GM18498 (cell line): ENCODE results near the gene LSM14A.
A peak's percentile ranks its signal among the peaks of the same experiment; 100 is the strongest.
"Not testable (repeated sequence)": the region's sequence is repeated elsewhere in the genome, so short reads cannot be mapped to it uniquely, and the experiment has no call there.

Experiments
- ATAC-seq: cut with Tn5 transposase; IDR thresholded peaks from one replicate; pipeline ENCODE4 v1.9.1; 2021; ENCODE audit warnings: mild to moderate bottlenecking, moderate library complexity; ENCODE audit not compliant: unreplicated experiment

The LSM14A gene

DNA sequence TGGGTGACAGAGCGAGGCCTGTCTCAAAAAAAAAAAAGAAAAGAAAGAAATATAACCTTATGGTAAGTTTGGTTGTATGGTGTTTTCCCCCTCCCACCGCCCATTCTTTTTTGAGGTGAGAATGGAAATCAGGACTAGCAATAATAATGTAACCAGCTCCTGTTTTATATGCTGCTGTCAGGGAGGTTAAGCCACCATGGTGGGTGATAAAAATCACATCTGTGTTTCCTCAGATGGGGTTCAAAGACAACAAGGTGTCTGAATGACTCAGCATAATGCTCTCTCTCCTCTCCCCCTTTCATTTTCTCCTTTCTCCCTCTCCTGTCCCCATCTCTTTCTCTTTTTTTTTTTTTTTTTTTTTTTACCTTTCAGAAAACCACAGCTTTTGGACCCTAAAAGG, 53.7 kb downstream of the LSM14A start:
- no peak for ATAC-seq

DNA sequence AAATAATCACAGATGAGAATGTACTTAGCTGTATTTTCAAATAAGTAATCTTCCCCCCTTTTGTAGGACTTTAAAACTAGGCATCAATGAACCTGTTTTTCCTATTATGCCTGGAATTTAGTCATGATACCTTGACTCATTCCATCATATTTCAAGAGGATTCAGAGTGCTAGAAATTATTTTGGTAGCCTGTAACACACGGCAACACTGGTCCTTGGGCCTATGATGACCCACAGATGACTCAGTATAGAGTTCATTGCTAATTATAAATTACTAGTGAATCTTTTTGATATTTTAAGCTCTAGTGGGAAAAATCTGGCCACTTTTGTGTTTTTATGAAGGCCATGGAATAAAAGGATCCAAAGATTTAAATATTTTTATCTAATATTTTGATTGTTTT, 56.0 kb downstream of the LSM14A start:
- ATAC-seq = no peak

GRCh38 chr19:34228762-34229161, 56.5 kb downstream of the LSM14A start:
- no peak for ATAC-seq

DNA sequence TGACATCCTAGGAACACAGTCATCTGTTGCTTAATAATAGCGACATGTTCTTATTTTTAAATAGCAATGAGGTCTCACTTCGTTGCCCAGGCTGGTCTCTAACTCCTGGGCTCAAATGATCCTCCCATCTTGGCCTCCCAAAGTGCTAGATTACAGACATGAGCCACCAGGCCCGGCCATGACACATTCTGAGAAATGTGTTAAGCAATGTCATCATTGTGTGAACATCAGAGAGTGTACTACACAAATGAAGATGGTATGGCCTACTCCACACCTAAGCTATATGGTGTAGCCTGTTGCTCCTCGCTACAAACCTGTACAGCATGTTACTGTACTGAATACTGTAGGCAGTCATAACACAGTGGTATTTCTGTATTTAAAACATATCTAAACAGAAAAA, 57.4 kb downstream of the LSM14A start:
- no peak for ATAC-seq

DNA sequence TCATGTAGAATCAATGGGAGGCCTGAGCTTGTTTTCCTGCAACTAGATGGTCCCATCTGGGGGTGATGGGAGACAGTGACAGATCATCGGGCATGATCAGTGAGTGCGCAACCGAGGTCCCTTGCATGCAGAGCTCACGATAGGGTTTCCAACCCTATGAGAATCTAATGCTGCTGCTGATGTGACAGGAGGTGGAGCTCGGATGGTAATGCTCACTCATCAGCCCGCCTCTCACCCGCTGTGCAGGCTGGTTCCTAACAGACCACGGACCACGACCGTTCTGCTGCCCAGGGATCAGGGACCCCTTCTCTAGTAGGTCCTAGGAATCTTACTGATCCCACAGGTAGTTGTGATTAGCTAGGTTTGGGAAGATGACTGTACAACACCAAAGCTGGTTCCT, 58.5 kb downstream of the LSM14A start:
- no peak for ATAC-seq

DNA sequence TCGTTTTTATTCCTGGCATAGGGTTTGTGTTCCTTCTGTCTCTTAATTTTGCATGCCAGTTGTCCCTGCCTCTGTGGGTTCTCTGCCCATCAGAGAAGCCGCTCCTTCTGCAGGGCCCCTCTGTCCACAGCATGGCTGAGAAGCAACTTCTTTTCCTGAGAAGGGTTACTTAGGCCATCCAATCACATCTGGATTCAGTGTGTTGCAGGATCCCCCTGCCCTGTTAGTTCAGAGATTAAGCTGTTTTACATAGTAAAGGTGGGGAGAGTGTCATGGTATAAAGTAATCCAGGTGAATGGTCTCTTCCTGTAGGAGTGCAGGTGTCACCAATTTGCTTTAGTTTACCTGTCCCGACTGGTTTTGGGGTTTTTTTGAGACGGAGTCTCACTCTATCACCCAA, 59.1 kb downstream of the LSM14A start:
- no peak for ATAC-seq

DNA sequence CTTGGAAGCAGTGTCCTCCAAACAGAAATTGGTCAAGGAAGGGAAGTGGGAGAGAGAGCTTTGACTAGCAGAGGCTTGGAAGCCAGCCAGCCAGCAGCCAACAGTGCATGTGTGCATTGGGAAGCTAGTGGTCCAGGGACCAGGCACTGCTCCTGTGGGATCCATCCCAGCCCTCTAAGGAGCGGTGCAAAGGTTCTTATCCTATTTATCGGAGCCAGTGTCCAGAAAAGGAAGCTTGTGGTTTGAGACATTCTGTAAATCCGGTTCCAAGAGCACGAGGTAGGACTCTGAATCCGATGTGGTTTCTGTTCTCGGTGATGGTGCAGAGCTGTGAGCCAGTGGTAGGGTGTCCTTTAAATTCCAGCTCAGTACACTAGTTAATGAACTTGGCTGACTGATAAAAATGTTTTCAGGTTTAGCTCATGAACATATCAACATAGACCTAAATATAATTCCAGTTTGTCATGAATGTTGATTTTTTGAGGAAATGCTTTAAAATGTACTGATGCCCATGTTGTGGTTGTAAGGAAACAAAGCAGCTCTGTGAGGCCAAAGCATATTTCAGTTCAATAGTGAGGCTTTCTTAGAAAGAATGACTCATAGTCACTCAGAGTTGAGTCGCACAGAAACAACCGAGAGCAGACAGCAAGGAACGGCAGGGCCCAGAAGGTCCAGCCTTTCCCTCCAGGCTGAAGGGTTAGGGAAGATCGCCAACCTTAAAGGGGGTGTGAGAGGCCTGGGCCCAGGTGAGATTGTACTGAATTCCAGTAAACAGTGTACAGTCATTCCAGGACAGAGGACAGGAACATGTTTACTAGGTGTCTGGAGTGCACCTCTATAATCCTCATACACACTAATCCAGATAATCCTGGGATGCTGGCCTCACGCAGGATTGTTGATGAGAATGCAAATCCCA, 60.5 kb downstream of the LSM14A start:
- ATAC-seq = peak; percentile 53

DNA sequence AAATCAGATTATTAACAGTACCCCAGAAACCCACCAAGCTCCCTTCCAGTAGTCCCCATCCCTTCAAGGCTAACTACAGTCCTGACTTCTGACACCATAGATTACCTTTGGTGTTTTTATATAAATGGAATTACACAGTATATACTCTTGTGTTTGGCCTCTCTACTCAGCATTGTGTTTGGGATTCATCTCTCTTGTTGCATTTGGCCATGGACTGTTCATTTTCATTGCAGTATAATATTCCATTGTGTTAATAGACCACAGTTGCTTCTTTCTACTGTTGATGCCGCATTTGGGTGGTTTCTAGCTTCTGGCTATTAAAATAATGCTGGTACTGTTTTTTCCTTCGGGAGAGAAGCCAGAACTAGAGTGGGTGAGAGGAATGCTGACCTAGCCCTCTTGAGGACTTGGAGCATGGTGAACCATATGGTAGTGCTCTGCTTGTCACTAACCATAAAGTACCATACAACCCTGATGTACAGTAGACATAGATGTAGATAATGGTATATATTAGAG, 63.2 kb downstream of the LSM14A start:
- no peak for ATAC-seq

DNA sequence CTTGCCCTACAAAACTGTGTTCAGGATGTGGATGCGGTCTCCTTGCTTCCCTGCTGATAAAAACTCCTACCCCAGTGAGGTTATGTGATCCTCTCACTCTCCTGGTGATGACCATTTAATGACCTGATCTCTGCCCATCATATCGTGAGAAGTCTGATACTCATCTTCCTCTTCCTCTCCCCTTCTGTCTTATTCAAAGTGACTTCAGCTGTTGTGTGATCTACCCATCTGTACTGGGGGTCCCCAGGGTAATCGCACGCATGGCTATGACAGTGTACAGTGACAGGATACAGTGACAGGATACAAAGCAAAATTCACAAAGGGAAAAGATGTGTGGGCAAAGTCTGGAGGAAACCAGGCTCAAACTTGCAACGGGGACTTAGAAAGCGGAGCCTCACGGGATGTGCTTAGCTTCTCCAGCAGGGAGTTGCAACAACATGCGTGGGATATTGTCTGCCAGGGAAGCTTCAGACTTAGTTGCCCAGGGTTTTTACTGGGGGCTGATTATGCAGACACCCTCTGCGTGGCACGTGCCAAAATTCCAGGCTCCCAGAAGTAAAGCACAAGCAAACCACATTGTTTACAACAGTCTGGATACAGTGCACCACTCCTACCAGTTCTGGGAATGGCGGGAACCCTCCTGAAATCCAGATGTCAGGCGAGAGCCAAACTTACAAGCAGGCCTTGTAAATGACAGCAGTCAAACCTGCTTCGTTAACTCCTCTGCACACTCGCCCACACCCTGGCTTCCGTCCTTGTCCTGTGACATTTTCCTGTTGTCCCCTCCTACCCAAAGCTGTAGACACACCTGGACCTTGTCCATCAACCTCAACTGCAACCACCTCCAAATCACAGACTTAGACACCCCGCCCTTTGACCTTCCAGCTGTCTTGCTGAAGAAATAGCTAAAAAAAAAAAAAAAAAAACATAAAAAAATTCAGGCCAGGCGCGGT, 64.0 kb downstream of the LSM14A start:
- ATAC-seq = no peak

GRCh38 chr19:34237283-34237682, 65.0 kb downstream of the LSM14A start:
- ATAC-seq = no peak

- ATAC-seq = no peak
These were observed 65.6 kb downstream of the LSM14A start for GRCh38 chr19:34237939-34238338.

DNA sequence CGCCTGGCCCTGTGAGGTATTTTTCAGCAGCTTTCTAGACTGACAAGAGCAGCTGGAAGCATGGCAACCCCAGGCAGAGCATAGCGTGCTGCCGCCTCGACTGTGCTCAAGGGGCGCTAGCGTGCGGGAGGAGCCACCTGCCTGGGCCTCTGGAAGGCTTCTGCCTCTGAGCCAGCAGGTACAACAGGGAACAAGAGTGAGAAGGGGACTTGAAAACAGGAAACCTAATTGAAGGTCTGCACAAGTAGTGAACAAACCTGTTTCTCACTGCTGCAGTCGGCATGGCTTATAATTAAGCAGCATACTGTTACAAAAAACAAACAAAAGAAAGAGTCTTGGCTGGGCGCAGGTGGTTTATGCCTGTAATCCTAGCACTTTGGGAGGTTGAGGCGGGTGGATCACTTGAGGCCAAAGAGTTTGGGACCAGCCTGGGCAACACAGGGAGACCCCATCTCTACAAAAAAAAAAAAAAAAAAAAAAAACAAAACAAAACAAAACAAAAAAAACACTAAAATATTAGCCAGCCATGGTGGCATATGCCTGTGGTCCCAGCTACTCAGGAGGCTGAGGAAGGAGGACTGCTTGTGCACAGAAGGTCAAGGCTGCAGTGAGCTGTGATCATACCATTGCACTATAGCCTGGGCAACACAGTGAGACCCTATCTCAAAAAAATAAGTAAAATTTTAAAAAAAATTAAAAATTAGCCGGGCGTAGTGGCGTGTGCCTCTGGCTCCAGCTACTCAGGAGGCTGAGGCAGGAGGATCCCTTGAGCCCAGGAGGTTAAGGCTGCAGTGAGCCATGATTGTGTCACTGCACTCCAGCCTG, 69.4 kb downstream of the LSM14A start:
- ATAC-seq = no peak

DNA sequence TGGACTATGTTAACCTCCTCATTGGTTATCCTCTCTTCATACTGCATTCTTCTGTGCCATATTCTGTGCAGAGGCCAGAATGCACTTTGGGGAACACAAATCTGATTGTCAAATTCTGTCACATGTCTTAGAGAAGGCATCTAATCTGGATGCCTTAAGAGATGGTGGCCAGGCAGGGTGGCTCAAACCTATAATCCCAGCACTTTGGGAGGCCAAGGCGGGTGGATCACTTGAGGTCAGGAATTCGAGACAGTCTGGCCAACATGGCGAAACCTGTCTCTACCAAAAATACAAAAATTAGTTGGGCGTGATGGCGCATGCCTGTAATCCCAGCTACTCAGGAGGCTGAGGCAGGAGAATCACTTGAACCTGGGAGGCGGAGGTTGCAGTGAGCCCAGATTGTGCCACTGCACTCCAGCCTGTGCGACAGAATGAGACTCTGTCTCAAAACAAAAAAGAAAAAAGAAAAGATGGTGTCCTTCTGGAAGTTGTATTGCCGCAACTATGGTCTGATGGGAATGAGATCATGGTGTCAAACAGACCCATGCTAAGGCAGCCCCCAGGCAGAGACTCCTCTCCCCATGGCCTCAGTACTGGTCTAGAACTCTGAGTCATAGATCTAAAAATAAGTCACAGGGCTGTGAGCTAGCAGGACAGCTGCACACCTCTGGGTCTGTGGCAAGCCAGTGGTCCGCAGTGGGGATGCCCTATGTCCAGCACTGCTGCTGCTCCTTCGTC, 71.0 kb downstream of the LSM14A start:
- not testable (repeated sequence) for ATAC-seq

- no peak for ATAC-seq
These were observed 71.7 kb downstream of the LSM14A start for GRCh38 chr19:34243876-34244578.

- ATAC-seq = no peak
These were observed 72.5 kb downstream of the LSM14A start for GRCh38 chr19:34244611-34245299.

- no peak for ATAC-seq
These were observed 74.0 kb downstream of the LSM14A start for GRCh38 chr19:34246340-34246739.

- no peak for ATAC-seq
These were observed 76.6 kb downstream of the LSM14A start for GRCh38 chr19:34248941-34249340.

DNA sequence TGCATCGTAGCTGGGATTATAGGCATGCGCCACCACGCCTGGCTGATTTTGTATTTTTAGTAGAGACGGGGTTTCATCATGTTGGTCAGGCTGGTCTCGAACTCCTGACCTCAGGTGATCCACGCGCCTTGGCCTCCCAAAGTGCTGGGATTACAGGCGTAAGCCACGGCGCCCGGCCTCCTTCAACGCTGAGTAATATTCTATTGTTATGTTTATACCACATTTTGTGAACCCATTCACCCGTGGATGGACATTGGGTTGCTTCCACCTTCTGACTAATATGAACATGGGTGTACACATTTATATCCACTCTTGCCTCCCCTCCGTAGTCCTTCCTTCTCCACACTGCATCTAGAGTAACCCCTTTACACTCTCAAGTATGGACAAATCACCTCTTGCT, 80.9 kb downstream of the LSM14A start:
- not testable (repeated sequence) for ATAC-seq

DNA sequence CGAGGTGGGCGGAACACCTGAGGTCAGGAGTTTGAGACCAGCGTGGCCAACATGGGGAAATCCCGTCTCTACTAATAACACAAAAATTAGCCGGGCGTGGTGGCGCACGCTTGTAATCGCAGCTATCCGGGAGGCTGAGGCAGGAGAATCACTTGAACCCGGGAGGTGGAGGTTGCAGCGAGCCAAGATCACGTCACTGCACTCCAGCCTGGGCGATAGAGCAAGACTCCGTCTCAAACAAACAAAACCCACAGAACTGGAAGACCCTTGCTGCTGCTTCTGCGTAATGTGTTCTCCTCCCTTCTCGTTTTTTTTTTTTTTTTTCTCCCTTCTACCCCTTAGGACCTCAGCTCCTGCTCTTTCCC, 81.4 kb downstream of the LSM14A start:
- not testable (repeated sequence) for ATAC-seq
